Neural crest cell (in vitro differentiated cells): ENCODE measurements around the gene KRTAP5-3. TPM values are rescaled to one million over a fixed set of nuclear protein-coding genes. Genes with fewer than 3 reads are reported as not detected.

Source experiments
- DNase-seq: peaks from one replicate; pipeline ENCODE4 v3.0.0; 2021; ENCODE audit warnings: low read depth, mixed read lengths, low spot score
- H3K27ac Mint-ChIP-seq: one replicate; pipeline ENCODE4 v1.8.0; 2021; ENCODE audit warnings: mild to moderate bottlenecking, mixed read lengths; ENCODE audit not compliant: unreplicated experiment
- H3K27me3 Mint-ChIP-seq: 2 replicates; pipeline ENCODE4 v1.8.0; 2021; ENCODE audit warnings: low read depth, mild to moderate bottlenecking, mixed read lengths
- H3K36me3 Mint-ChIP-seq: 2 replicates; pipeline ENCODE4 v1.8.0; 2021; ENCODE audit warnings: low read depth, mild to moderate bottlenecking, mixed read lengths
- H3K4me1 Mint-ChIP-seq: 2 replicates; pipeline ENCODE4 v1.8.0; 2021; ENCODE audit warnings: mixed read lengths
- H3K4me3 Mint-ChIP-seq: one replicate; pipeline ENCODE4 v1.8.0; 2021; ENCODE audit warnings: mild to moderate bottlenecking, mixed read lengths
- H3K9me3 Mint-ChIP-seq: 2 replicates; pipeline ENCODE4 v1.8.0; 2021; ENCODE audit warnings: mixed read lengths
- total RNA-seq: library from RNA; stranded (reverse); gene quantifications from 2 replicates; pipeline ENCODE4 v1.2.1, GENCODE V29; 2021
- TF ChIP-seq, protein P1 (sequence below): fragments of 200-600 bp; sonication (generic); conservative IDR thresholded peaks from 2 replicates; pipeline ENCODE4 v1.5.0; 2021; ENCODE audit warnings: antibody characterized with exemption, mild to moderate bottlenecking

The KRTAP5-3 gene
- total RNA-seq, 1 donor from 2014 or later, result not detected

GRCh38 chr11:1629326-1630185, 21.3 kb upstream of the KRTAP5-3 start, which contains the start of gene KRTAP5-5:
Gene KRTAP5-5, plus strand, starts transcription at chr11:1629775. Its CDS starts 66 bp downstream, at chr11:1629841.
- TF ChIP-seq, protein P1, sequence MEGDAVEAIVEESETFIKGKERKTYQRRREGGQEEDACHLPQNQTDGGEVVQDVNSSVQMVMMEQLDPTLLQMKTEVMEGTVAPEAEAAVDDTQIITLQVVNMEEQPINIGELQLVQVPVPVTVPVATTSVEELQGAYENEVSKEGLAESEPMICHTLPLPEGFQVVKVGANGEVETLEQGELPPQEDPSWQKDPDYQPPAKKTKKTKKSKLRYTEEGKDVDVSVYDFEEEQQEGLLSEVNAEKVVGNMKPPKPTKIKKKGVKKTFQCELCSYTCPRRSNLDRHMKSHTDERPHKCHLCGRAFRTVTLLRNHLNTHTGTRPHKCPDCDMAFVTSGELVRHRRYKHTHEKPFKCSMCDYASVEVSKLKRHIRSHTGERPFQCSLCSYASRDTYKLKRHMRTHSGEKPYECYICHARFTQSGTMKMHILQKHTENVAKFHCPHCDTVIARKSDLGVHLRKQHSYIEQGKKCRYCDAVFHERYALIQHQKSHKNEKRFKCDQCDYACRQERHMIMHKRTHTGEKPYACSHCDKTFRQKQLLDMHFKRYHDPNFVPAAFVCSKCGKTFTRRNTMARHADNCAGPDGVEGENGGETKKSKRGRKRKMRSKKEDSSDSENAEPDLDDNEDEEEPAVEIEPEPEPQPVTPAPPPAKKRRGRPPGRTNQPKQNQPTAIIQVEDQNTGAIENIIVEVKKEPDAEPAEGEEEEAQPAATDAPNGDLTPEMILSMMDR, result no peak
- Mint-ChIP-seq H3K27me3 (peaks cover 24% of the 10 kb centered on the region), H3K4me3 (no peak within 1 kb of the TSS), H3K4me1 (no peaks in the 10 kb centered on the region), H3K36me3 (no peaks in the 10 kb centered on the region), H3K27ac (peak within 1 kb of the TSS; percentile 40), H3K9me3 (no peaks in the 10 kb centered on the region)
- DNase-seq, result no peak

DNA sequence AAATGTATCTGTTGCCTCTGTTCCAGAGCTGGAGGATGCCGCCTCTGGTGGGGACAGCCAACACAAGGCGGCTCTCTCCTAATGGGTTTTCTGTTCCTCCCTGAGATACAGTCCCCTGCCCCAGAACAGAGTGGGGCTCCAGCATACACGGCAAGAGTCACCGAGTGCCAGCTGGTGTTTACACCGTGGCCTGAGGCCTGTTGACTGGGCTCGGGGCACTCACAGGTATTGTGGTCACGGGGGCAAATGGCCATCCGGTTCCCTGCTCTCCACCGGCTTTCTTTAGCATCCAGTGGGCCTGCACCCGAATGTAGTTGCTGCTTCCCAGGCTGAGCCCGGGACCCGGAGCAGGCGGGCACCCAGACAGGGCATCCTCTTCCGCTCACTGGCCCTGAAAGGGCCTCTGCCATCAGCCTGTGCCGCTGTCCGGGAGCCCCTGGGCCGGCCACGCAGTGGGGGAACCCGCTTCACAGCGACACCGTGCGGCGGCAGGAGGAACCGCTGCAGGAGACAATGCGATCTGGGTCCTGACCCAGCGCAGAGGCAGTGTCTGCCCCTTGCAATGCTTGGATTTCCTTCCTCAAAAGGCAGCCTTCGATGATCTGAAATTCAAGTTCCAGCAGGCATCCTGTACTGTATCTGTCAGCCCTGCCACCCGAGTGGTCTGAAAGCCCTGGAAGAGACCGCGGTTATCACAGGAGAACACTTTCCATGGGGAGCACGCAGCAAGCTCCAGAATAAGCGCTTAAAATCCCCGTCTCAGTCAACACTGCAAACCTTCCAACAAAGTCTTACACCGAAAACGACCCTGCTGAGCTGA, 20.5 kb upstream of the KRTAP5-3 start:
- TF ChIP-seq, protein P1, result peak; percentile 93
- H3K4me3 Mint-ChIP-seq, result no peak overlapping the region
- peak overlapping the region; percentile 40 for H3K27ac Mint-ChIP-seq
- no peaks in the 10 kb centered on the region for H3K9me3 Mint-ChIP-seq
- H3K36me3 Mint-ChIP-seq, result no peaks in the 10 kb centered on the region
- no peaks in the 10 kb centered on the region for H3K4me1 Mint-ChIP-seq
- DNase-seq, result peak; percentile 85
- peaks cover 24% of the 10 kb centered on the region for H3K27me3 Mint-ChIP-seq

DNA sequence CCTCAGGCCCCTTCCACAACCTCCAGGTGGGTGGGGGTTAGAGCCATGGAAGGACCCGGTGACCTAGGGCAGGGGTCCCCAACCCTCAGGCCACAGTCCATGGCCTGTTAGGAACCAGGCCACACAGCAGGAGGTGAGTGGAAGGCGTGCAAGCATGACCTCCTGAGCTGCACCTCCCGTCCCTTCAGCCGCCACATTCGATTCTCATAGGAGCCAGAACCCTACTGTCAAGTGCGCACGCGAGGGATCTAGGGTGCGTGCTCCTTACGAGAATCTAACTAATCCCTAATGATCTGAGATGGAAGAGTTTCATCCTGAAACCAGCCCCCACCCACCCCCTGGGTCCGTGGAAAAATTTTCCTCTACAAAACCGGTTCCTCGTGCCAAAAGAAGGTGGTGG, 17.3 kb upstream of the KRTAP5-3 start:
- TF ChIP-seq, protein P1, result no peak
- no peak for DNase-seq
- Mint-ChIP-seq H3K9me3 (no peaks in the 10 kb centered on the region), H3K27ac (no peak overlapping the region), H3K27me3 (peaks cover 16% of the 10 kb centered on the region), H3K36me3 (no peaks in the 10 kb centered on the region), H3K4me1 (no peaks in the 10 kb centered on the region), H3K4me3 (no peak overlapping the region)

- Mint-ChIP-seq H3K4me1 (no peaks in the 10 kb centered on the region), H3K4me3 (no peak overlapping the region), H3K27ac (no peak overlapping the region), H3K36me3 (no peaks in the 10 kb centered on the region), H3K27me3 (peaks cover 14% of the 10 kb centered on the region), H3K9me3 (no peaks in the 10 kb centered on the region)
- TF ChIP-seq, protein P1, result no peak
- DNase-seq, result no peak
Measured at GRCh38 chr11:1624621-1625020, 16.4 kb upstream of the KRTAP5-3 start.

DNA sequence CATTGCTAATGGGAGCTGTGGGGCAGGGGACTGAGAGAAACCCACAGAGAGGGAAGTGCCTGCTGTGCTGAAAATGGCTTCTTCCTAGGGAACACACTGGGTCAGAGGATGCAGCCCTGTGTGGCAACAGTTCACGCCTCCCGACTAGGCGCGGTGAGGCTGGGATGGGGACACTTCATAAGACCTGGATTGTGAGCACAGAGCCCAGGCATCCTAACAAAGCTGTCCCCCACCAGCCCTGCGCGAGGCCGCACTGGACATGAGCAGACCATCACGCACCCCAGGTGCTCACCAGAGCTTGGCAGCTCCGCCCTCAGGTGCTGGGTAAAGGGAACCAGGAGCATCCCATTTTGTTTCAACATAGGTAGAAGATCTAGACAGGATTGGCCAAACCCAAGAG, 15.5 kb upstream of the KRTAP5-3 start:
- TF ChIP-seq, protein P1, result no peak
- Mint-ChIP-seq H3K27ac (no peak overlapping the region), H3K36me3 (no peaks in the 10 kb centered on the region), H3K4me1 (peaks cover 4% of the 10 kb centered on the region), H3K9me3 (no peaks in the 10 kb centered on the region), H3K27me3 (peaks cover 12% of the 10 kb centered on the region), H3K4me3 (no peak overlapping the region)
- no peak for DNase-seq
